Inflammatory macrophage treated with lipopolysaccharide for 4 hours (primary cell): ENCODE data around the gene OR3A2.
"Not testable (repeated sequence)": the region's sequence is repeated elsewhere in the genome, so short reads cannot be mapped to it uniquely, and the experiment has no call there.

Experiments used
- DNase-seq: peaks from one replicate; pipeline ENCODE4 v3.0.0-alpha.2; 2020

OR3A2 gene

DNA sequence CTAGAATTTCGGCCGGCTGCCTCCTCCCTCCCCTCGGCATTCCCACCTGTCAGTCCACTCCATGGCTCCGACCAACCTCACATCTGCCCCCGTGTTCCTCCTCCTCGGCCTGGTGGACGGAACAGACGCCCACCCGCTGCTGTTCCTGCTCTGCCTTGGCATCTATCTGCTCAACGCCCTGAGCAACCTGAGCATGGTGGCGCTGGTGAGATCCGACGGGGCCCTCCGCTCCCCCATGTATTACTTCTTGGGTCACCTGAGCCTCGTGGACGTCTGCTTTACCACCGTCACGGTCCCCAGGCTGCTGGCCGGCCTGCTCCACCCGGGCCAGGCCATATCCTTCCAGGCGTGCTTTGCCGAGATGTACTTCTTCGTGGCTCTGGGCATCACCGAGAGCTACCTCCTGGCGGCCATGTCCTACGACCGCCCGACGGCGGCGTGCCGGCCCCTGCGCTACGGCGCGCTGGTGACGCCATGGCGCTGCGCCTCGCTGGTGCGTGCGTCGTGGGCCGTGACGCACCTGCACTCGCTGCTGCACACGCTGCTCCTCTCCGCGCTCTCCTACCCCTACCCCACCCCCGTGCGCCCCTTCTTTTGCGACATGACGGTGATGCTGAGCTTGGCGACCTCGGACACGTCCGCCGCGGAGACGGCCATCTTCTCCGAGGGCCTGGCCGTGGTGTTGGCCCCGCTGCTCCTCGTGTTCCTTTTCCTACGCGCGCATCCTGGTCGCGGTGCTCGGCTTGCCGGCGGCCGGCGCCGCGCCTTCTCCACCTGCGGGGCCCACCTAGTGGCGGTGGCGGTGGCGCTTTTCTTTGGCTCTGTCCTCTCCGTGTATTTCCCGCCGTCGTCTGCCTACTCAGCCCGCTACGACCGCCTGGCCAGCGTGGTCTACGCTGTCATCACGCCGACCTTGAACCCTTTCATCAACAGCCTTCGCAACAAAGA lies at the start of gene OR3A2:
Gene OR3A2 (minus strand): TSS at position 440 of the 948 bp plus-strand sequence.
- no peak for DNase-seq

DNA sequence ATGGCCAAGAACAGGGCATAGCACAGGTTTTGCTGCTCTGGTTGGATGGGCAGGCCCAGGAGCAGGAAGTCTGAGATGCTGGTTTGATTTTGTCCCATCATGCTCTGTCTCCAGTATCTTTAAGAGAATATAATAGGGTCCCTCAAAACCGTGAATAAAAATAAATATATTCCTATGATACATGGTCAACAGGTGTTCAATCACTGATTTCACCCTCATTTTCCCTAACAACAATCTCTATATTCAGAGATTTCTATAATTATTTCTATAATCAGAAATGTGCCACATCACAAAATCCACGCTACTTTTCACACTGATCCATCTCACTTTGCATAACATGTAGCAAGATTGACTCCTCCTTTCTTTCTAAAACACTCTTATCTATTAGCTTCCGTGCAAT lies 47.6 kb upstream of the OR3A2 start, which contains the start of gene OR1E2:
Gene OR1E2 (minus strand): TSS at position 101 of the 400 bp plus-strand sequence. CDS start 0 bp downstream, at position 101.
- no peak for DNase-seq

DNA sequence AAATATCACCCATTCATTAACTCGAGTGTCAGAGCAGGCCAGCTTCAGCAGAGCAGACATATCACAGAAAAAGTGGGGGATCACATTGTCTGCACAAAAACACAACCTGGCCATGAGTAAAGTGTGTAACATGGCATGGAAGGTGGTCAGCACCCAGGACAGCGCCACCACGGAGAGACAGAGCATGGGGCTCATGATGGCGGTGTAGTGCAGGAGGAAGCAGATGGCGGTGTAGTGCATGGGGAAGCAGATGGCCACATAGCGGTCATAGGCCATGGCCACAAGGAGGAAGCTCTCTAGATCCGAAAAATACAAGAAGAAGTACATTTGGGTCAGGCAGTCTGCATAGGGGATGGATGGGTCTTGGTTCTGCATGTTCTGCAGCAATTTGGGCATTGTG lies 47.1 kb upstream of the OR3A2 start:
- DNase-seq, result peak; percentile 20

DNA sequence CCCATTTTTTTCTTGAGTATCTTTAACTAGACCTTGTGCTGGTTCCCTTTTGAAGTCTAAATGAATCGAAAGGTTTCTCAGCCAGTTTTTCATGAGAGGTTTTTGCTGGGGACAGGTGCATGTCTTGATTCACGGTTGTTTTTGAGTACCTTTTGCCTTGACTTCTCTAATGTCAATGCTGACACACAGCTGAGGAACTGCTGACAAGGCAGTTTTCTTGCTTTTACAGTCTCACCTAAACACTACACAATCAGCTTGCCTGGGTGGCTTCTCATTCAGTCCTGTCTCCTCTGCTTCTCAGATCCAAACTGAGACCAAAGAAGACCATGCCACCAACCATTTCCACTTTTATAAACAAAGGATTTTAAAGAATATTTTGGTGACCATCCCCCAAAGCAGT lies 32.1 kb upstream of the OR3A2 start:
- no peak for DNase-seq

DNA sequence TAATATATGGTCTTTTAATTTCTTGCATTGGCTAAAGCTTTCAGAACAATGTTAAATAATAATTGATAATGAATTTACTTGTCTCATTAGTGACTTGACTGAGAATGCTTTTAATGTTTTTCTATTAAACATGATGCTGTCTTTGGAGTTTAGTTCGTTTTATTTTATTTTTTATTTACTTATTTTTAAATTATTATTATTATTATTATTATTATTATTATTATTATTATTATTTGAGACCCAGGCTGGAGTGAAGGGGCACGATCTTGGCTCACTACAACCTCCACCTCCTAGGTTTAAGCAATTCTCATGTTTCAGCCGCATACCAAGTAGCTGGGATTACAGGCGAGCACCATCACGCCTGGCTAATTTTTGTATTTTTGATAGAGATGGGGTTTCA lies 29.5 kb upstream of the OR3A2 start:
- no peak for DNase-seq

DNA sequence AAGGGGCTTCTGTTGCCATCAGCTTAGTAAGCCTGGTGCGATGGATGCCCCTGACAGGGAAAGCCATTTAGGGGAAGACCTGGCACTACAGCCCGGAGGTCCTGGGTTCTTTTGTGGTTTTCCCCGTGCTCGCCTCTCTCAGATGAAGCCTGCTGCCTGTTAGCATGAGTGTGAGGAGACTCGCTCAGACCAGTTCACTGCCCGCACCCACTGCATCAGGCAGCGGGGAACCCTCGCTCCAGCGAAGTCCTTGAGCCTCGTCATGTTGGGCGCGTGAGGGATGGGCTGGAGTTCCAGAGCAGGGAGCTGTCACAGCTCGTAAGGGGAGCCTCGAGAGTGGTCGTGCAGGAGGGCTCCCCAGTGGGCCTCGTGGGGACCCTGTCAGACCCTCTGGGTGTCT lies 26.1 kb upstream of the OR3A2 start:
- DNase-seq, result not testable (repeated sequence)

DNA sequence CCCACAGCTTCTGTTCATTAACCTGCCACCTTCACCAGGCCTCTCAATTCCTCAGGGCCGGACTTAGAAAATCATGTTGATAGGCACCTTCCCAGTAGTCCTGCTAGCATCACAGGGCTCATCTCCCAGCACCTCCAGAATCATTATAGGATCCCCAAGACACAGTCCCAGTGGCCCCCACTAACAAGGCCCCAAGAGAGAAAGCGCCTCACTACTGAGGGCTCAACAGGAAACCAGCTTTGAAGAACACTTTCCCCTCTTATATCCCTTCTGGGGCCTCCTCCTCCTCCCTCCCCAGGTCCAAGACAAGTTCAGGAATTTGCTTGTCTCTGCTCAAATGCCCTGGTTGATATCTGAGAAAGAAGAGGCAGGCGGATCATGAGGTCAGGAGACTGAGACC lies 25.0 kb upstream of the OR3A2 start, which contains the start of gene OR3A3:
Gene OR3A3 (plus strand): TSS at position 301 of the 400 bp plus-strand sequence.
- no peak for DNase-seq

DNA sequence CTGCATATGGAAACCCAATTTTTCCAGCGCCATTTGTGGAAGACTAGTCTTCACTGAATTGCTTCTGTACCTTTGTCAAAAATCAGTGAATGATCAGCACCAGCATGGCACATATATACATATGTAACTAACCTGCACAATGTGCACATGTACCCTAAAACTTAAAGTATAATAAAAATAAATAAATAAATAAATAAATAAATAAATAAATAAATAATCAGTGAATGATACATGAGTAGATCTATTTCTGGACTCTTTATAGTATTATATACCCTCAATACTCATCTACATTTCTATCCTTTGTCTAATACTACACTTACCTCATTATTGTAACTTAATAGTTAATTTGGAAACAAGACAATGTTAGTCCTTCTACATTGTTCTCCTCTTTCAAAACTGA lies 17.7 kb upstream of the OR3A2 start:
- DNase-seq, result not testable (repeated sequence)

DNA sequence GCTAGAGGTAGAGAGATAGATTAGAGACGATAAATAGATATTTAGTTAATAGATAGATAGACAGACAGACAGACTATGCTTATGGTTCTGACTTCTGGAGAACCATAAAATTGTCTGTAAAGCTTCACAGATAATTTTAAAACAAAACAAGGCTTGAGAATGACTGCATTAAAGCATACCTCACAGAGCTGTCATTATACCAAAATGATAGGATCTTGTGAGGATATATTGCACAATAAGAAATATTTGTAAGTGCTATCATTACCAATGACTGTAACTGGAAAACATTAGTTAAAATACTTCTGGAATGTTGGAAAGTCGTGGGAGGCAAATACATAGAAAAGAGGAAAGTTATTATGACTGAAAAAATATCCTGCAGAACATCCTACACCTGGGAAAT lies 15.7 kb upstream of the OR3A2 start:
- DNase-seq, result no peak

DNA sequence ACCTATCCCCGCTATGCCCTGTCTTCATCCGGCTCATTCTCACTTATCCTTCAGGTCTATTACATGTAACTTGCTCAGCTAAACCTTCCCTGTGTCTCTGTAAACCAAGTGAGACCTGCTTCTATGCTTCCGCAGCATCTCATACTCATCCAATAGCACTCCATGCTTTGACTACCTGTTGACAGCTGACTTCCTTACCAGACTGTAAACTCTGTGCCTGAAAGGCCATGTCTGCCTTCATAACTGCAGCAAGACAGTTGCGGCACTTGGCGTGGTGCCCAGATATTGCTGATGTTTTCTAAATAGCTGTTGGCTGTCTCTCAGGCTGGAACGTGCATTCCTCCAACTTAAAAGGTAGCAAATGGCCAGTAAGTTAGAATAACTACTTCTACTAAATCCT lies 13.9 kb upstream of the OR3A2 start:
- DNase-seq, result no peak

DNA sequence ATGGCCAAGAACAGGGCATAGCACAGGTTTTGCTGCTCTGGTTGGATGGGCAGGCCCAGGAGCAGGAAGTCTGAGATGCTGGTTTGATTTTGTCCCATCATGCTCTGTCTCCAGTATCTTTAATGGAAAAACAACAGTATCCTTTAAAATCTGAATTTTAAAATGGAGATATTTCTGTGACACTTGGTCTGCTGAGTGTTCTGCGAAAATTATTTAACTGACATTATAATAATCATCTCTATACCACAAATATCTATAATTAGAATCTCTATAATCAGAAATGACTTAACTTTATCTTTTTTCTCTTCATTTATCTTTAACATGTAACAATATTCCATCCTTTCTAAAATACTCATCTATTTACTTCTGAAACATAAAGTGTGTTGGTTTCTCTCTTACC lies 12.2 kb upstream of the OR3A2 start, which contains the start of gene OR1E1:
Gene OR1E1 (minus strand): TSS at position 101 of the 400 bp plus-strand sequence. CDS start 0 bp downstream, at position 101.
- DNase-seq, result no peak

DNA sequence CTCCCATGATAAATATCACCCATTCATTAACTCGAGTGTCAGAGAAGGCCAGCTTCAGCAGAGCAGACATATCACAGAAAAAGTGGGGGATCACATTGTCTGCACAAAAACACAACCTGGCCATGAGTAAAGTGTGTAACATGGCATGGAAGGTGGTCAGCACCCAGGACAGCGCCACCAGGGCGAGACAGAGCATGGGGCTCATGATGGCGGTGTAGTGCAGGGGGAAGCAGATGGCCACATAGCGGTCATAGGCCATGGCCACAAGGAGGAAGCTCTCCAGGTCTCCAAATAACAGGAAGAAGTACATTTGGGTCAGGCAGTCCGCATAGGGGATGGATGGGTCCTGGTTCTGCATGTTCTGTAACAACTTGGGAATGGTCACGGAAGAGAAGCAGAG lies 11.7 kb upstream of the OR3A2 start:
- DNase-seq, result not testable (repeated sequence)

DNA sequence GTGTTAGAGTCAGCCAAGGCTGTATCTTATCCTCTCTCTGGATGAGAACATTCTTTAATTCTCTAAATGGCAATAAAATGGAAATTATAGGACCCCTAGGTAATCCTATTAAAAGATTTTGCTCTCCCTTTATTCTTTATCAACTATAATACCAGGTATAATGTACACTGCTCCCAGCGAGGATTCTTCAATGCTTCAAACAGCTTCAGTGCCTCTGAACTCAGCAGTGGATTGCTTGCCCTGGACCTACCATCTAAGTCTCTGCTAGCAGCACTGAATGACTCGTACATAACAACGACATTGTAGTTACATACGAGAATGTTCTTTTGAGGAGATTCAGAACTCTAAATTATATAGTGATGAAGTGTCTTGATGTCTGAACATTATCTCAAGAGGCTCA lies 3.7 kb upstream of the OR3A2 start:
- DNase-seq, result no peak

DNA sequence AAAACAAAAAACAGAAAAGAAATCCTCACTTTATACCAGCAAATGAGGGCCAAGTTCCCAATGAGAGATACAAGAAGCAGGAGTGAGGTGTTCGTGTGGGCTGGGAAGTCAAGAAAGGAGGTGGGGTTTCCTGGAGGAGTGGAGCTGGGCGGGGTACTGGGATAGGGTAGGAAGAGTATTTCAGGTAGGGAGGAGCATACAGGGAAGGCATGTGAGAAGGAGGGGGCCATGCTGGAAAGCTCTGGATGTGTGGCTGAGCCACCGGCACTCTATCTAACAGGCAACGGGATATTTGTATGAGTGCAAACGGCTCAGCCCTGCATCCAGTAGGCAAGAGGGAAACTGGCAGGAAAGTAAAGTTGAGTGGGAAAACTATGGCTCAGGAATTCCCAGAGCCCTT lies 4.2 kb downstream of the OR3A2 start:
- no peak for DNase-seq

DNA sequence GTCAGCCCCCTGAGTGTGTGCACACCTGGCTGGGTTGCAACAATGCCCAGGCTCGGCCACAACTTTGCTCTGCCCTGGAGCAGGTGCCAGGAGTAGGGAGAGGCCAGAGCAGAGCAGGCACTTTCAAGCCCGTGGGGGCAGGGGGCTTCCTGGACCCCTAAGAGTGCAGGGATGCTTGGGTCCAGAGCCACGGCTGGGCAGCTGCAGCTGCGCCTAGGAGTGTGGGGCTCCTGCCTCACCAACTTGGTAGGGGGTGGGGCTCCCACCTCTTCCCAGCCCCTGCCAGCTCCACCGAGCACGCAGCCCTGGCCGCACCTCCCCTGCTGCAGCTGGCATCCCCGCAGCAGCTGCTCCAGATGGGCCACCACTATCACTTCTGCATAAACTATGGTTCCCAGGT lies 7.8 kb downstream of the OR3A2 start:
- DNase-seq, result no peak

DNA sequence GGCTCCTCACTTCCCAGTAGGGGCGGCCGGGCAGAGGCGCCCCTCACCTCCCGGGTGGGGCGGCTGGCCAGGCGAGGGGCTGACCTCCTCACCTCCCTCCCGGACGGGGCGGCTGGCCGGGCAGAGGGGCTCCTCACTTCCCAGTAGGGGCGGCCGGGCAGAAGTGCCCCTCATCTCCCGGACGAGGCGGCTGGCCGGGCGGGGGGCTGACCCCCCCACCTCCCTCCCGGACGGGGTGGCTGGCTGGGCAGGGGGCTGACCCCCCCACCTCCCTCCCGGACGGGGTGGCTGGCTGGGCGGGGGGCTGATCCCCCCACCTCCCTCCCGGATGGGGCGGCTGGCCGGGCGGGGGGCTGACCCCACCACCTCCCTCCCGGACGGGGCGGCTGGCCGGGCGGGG lies 14.9 kb downstream of the OR3A2 start:
- DNase-seq, result not testable (repeated sequence)

DNA sequence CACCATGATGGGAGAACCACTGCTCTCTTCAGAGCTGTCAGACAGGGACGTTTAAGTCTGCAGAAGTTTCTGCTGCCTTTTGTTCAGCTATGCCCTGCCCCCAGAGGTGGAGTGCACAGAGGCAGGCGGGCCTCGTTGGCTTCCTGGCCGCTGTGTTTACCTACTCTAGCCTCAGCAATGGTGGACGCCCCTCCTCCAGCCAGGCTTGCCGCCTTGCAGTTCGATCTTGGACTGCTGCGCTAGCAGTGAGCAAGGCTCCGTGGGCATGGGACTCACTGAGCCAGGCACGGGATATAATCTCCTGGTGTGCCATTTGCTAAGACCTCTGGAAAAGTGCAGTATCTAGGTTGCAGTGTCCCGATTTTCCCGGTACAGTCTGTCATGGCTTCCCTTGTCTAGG lies 43.3 kb downstream of the OR3A2 start:
- DNase-seq, result not testable (repeated sequence)

DNA sequence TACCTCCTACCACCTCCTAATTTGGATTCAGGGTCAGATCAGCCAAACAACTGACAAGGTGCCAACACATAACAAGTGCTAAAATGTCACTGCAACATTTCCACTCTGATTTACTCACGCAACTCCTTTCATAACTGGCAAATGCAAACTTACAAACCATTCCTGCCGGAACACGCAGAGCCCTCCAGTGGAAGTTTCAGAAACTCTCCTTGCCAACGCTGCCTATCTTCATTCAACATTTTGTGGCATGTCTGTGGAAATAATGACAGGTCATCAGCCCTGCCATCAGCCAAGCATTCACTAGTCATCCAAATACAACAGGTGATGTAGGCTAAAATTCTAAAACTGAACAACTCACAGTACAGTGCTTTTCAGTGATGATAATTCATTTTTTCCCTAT lies 50.2 kb downstream of the OR3A2 start:
- no peak for DNase-seq

DNA sequence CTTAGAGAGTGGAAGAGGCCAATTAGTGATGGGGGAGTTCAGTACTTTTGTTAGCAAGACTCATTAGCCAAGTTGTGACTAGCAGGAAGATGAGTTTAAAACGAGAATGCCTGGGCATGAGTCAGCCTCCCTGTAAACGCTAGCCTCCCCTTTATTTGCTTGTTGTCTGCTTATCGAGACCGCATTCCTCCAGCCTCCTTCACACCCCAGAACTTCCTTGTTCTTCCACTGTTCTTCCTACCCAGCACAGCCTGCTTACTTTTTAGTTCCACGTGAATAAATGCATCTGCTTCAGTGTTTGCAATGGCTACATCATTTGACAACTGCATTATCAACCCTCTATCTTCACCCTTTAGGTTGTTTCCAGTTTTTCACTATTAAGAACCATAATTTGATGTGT lies 67.8 kb downstream of the OR3A2 start:
- no peak for DNase-seq

DNA sequence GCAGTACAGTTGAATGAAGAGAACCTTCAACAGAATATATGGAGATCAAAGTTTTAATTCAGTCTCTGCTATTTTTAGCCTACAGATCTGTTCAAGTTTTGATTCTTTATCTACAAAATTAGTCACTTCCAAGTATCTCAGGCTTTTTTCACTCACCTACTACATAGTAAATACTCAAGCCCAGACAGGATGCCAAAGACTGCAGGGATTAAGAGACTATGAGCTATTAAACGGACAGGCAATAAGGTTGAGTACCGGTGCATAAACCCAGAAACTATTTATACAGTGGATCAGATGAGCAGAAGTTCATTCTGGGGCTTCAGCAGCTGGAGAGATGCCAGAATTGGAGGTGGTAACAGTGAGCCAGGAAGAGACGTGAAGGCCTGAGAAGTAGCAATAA lies 69.3 kb downstream of the OR3A2 start:
- no peak for DNase-seq

DNA sequence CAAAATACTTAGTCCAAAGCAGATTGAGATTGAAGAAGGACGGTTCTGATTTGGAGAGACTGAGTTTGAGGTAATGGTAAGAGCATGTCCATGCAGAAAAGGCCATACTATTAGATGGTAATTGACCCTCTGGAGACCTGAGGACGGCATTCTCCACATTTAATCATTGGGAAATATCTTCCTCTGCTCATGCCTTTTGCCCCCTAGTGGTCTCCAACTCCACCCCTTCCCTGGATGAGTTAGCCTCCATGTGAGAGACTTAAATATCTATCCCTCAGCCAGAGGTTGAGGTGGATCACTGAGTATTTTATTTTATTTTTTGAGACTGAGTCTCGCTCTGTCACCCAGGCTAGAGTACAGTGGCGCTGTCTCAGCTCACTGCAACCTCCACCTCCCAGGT lies 77.5 kb downstream of the OR3A2 start:
- DNase-seq, result no peak

DNA sequence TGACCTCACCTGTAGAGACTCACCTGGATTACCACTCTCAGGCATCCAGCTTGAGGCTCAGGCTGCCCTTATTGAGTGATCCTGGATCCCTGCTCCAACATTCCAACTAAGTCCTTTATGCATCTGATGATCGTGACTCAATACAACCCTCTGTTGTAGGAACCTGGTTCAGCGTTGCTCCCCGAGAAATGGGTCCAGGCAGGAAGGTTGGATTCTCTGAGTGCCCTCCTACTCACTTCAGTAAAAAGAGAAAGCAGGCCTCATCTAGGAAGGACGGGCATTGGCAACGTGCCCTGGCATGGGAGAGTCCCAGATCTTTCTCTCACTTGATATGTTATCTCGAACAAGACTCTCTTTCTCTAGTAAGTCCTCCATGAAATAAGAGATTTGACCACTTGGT lies 87.8 kb downstream of the OR3A2 start, which contains the start of gene OR3A1:
Gene OR3A1 (minus strand): TSS at position 101 of the 400 bp plus-strand sequence. CDS start 5,778 bp downstream, outside the sequence.
- no peak for DNase-seq

DNA sequence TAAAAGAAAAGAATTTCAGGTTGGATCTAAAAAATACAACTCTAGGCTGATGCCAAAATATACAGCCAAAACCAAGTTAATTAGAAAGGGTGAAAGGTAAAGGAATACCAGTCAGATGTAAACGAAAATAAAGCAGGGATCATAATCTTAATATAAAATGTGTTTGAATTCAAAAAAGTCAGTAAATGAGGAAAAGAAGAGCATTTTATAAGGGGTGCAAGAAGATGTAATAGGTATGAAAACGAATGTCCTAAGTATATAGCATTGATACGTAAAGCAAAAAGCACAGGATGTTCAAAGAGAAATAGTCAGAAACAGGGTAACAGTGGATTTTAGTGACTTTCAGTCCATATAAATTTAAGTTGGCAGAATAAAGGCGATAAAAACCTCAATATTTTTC lies 90.5 kb downstream of the OR3A2 start:
- DNase-seq, result no peak

DNA sequence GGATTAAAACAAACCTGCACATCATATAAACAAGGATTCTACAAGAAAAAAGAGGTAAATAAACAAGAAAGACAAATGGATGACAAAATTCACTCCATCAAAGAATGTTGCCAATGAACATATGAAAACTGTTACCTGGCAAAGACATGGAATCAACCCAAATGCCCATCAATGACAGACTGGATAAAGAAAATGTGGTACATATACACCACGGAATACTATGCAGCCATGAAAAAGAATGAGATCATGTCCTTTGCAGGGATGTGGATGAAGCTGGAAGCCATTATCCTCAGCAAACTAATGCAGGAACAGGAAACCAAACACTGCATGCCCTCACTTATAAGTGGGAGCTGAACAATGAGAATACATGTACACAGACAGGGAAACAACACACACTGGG lies 92.6 kb downstream of the OR3A2 start:
- DNase-seq, result not testable (repeated sequence)
